ENCODE results near the gene CHRNG.

DNA sequence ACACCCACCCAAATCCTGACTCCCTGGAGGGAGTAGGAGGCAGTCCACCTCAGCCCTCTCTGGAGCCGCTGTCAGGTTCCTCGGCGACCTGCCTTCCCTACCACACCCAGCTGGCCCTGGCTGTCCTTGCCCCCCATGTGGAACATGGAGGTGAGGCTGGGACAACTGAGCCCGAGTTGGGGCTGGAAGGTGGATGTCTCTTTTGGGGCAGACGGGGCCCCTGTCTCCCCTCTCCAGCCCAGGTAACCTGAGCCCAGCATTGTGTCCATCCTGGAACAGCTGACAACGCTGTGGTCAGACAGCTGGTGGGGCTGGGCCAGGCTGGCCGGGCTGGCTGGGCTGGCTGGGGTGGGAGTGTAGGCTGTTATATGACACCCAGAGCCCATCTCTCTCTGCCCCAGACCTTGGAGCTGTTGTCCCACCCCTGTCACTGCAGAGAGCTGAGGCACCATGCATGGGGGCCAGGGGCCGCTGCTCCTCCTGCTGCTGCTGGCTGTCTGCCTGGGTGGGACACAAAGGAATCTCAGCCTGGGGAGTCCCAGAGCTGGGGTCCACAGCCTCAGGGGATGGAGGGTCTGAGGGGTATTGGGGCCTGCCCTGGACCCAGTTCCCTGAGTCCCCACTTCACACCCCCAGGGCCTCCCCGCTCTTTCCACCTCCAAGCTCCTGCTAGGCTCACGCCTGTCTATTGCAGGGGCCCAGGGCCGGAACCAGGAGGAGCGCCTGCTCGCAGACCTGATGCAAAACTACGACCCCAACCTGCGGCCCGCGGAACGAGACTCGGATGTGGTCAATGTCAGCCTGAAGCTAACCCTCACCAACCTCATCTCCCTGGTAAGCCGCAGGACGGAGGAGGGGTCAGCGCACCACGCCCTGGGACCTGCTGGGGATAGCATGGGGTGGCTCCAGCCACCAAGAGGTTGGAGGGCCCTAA is at the start of gene CHRNG:
- no peak for TF ChIP-seq POLR2A (IDR thresholded peaks at IDR 0.05; ENCODE audit: low read depth, low read length)
- TF ChIP-seq TAF1 (IDR thresholded peaks at IDR 0.05; ENCODE audit: low read depth, low read length), result no peak
- no peak for TF ChIP-seq POLR2AphosphoS5 (IDR thresholded peaks at IDR 0.05; ENCODE audit: low read depth, low read length)
- no peak for TF ChIP-seq POU2F2 (IDR thresholded peaks at IDR 0.05; ENCODE audit: low read depth, low read length)
- TF ChIP-seq SPI1 (IDR thresholded peaks at IDR 0.05; ENCODE audit: low read depth, low read length), result no peak
- TF ChIP-seq PAX5 (IDR thresholded peaks at IDR 0.05; ENCODE audit: insufficient read depth, low read length, severe bottlenecking), result no peak
